ENCODE results near the gene RPS23.

The RPS23 gene

DNA sequence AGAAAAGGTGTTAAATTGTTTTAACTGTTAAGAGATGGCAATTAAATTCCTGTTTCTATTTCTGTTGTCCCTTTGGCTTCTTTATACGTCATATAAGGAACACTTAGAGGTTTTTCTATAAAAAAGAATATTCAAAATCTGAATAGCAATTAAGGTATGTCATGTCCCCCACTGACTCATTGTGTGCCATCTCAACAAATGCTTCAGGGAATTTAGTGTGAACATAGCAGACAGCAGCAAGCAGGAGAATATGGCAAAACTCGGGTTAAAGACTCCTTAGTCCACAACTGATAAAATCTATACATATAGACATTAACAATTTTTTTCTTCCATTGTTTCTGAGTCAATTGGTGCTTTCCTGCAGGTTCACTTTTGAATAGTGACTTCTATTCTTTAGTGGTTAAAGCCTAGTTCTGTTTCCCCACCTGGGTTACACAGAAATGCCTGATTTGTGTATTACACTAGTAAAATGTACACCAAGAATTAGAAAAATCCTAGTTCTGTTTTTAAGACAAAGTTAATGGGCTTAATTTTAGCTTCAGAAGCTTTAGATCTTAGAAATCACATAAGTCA, 17.9 kb upstream of the RPS23 start:
- DNase-seq (ENCODE audit: extremely low spot score): no peak
- TF ChIP-seq, protein P1, sequence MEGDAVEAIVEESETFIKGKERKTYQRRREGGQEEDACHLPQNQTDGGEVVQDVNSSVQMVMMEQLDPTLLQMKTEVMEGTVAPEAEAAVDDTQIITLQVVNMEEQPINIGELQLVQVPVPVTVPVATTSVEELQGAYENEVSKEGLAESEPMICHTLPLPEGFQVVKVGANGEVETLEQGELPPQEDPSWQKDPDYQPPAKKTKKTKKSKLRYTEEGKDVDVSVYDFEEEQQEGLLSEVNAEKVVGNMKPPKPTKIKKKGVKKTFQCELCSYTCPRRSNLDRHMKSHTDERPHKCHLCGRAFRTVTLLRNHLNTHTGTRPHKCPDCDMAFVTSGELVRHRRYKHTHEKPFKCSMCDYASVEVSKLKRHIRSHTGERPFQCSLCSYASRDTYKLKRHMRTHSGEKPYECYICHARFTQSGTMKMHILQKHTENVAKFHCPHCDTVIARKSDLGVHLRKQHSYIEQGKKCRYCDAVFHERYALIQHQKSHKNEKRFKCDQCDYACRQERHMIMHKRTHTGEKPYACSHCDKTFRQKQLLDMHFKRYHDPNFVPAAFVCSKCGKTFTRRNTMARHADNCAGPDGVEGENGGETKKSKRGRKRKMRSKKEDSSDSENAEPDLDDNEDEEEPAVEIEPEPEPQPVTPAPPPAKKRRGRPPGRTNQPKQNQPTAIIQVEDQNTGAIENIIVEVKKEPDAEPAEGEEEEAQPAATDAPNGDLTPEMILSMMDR (IDR thresholded peaks at IDR 0.05; ENCODE audit: control extremely low read depth, extremely low read depth, low read depth, missing control alignments): no peak
- CTCF ChIA-PET: interaction anchor here (0.9 kb wide), 1 partner anchor 22 kb away, joined by 3 read pairs; no protein-coding TSS in a partner anchor
- POLR2A ChIA-PET: no interaction called here

DNA sequence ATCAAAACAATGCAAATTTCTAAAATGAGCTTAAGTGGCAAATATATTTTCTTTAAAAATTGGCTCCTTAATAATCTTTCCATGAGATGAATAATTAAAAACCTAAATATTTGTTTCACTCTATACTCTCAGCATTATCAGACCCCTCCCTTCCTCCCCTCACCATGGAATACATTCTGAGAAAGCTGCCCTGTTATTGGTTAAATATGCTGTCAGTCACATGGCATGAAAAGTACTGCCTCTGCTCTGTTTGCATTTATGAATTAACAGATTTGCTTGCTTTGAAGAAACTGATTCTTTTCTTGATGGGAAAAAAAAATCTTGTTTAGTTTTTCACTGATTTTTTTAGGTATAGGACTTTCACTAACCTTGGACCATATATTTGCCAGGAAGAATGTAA, 17.0 kb upstream of the RPS23 start:
- ChIA-PET CTCF (no interaction called here), POLR2A (no interaction called here)
- DNase-seq (ENCODE audit: extremely low spot score): no peak
- TF ChIP-seq, protein P1 (IDR thresholded peaks at IDR 0.05; ENCODE audit: control extremely low read depth, extremely low read depth, low read depth, missing control alignments): no peak

DNA sequence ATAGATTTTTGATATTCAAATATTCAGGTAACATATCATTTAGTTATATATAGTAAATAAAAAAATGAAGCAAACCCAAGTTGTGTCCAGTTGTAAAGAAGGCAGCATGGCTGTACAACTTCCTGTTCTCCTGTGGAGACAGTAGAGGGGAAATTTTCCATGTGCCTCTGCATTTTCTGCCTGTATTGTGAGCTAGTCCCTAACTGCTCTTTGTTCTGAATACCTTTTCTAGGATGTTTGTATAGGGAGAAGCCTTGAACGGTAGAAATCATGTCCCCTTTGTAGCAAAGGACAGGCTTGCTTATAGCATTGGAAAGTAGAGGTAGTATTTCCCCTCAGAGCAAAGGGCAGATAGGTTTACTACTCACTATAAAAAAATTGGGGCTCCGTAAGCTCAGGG, 13.3 kb upstream of the RPS23 start:
- CTCF ChIA-PET: interaction anchor here (1.8 kb wide), 1 partner anchor 7 kb away, joined by 5 read pairs; no protein-coding TSS in a partner anchor

DNA sequence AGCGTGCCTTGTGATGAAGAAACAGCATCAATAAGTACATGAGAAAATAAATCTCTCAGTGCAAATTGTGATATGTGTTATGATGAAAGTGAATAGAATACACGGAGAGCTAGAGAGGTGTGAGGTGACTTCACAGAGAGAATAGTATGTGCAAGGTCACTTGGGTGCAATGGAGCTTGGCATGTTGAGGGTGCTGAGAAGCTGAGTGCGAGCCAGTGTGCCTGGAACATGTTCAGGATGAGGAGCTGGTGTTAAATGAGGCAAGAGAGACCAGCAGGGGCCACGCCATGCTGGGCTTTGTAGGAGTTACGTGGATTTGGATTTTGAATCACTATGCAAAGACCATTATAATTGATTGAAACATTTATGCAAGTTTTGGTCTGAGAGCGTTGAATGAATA, 12.8 kb upstream of the RPS23 start:
- TF ChIP-seq, protein P1 (IDR thresholded peaks at IDR 0.05; ENCODE audit: control extremely low read depth, extremely low read depth, low read depth, missing control alignments): no peak
- no peak for DNase-seq (ENCODE audit: extremely low spot score)
- ChIA-PET POLR2A (no interaction called here), CTCF (no interaction called here)

More for the DNA sequence above, 13.3 kb upstream of the RPS23 start:
- DNase-seq (ENCODE audit: extremely low spot score): no peak
- TF ChIP-seq, protein P1 (IDR thresholded peaks at IDR 0.05; ENCODE audit: control extremely low read depth, extremely low read depth, low read depth, missing control alignments): no peak
- POLR2A ChIA-PET: interaction anchor here (1.0 kb wide), 1 partner anchor 13 kb away, joined by 4 read pairs; no protein-coding TSS in a partner anchor

DNA sequence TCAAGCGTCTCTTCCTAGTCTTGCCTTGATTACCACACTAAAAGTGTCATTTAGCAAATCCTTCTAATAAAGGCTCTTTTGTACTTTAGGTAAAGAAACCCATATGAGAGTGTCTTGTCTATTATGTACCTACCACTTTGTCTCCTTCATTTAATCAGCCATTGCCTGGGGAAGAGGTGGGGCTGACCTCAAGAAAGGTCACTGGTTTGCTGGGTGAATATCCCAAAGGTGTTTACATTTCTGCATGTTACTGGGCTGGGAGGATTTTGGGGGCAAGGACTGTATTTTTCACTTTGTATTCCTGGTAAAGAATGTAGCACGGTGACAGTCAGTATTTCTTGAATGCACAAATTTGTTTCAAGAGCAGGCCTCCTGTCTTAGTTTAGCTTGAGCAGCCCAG, 11.9 kb upstream of the RPS23 start:
- DNase-seq (ENCODE audit: extremely low spot score): no peak
- TF ChIP-seq, protein P1 (IDR thresholded peaks at IDR 0.05; ENCODE audit: control extremely low read depth, extremely low read depth, low read depth, missing control alignments): no peak
- ChIA-PET CTCF (no interaction called here), POLR2A (no interaction called here)

DNA sequence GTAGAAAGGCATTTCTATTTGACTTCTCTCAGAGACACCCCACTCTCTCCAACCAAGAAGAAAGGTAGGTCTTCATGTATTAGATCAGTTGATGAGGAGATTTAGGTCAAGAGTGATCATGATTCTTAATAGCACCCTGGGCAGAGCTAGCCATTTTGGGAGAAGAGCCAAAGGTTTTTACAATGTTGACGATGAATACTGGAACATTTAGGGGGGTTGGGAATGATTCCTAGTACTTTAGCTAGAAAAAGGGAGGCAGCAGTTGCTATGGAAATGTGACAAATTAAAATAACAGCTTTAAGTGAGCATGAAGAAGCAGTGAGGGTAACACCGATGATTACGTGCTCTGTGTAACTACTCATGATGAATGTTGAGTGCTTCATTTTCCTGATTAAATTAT, 9.5 kb upstream of the RPS23 start:
- no peak for DNase-seq (ENCODE audit: extremely low spot score)
- TF ChIP-seq, protein P1 (IDR thresholded peaks at IDR 0.05; ENCODE audit: control extremely low read depth, extremely low read depth, low read depth, missing control alignments): no peak
- POLR2A ChIA-PET: no interaction called here
- CTCF ChIA-PET: interaction anchor here (0.6 kb wide), 1 partner anchor 563 kb away, joined by 3 read pairs; no protein-coding TSS in a partner anchor

Data from GM10248 (cell line).